ENCODE results near the gene SAE1.

DNA sequence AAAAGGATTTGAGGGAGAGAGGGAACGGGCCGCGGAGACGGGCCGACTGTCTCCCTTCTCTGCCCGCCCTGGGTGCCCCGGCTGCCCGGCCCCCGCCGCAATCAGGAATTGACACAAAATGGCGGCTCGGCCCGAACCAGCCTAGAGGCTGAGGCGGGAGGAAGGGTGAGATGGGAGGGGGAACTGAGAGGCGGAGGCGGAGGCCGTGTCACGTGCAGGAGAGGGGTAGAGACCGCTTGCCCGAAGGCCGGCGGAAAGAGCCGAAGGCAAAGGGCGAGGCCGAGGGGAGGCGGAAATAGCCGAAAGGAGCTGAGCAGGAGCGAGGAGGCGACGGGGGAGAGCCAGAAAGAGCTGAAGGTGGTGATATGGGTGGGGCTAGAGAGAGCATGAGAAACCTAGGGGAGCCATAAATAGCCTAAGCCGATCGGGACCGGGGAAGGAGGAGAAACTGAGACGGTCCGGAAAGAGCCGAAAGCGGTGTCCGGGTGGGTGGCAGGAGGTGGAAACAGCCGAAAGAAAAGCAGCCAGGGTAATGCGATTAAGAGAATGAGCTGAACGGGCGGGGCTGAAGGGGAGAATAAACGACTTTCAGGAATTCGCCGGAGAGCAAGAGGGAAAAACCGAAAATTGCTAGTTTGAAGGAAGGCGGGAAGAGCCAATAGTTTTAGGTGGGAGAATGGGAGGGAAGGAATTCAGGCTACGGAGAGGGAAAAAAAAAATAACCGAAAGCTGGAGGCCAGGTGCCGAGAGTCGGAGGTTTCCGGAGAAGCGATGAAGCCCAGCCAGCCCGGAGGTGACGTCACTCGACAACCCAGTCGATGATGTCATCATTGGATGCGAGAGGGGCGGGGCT lies 17.4 kb upstream of the SAE1 start, which contains the start of gene ZC3H4:
- TF ChIP-seq, protein P1, sequence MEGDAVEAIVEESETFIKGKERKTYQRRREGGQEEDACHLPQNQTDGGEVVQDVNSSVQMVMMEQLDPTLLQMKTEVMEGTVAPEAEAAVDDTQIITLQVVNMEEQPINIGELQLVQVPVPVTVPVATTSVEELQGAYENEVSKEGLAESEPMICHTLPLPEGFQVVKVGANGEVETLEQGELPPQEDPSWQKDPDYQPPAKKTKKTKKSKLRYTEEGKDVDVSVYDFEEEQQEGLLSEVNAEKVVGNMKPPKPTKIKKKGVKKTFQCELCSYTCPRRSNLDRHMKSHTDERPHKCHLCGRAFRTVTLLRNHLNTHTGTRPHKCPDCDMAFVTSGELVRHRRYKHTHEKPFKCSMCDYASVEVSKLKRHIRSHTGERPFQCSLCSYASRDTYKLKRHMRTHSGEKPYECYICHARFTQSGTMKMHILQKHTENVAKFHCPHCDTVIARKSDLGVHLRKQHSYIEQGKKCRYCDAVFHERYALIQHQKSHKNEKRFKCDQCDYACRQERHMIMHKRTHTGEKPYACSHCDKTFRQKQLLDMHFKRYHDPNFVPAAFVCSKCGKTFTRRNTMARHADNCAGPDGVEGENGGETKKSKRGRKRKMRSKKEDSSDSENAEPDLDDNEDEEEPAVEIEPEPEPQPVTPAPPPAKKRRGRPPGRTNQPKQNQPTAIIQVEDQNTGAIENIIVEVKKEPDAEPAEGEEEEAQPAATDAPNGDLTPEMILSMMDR (IDR thresholded peaks at IDR 0.05), result peak in 1 of 3 donors; percentile 7
- TF ChIP-seq POLR2A (IDR thresholded peaks at IDR 0.05), result peak; percentile 88

All from breast epithelium (tissue), 3 donors.